ENCODE measurements around the gene ATP2C2.

DNA sequence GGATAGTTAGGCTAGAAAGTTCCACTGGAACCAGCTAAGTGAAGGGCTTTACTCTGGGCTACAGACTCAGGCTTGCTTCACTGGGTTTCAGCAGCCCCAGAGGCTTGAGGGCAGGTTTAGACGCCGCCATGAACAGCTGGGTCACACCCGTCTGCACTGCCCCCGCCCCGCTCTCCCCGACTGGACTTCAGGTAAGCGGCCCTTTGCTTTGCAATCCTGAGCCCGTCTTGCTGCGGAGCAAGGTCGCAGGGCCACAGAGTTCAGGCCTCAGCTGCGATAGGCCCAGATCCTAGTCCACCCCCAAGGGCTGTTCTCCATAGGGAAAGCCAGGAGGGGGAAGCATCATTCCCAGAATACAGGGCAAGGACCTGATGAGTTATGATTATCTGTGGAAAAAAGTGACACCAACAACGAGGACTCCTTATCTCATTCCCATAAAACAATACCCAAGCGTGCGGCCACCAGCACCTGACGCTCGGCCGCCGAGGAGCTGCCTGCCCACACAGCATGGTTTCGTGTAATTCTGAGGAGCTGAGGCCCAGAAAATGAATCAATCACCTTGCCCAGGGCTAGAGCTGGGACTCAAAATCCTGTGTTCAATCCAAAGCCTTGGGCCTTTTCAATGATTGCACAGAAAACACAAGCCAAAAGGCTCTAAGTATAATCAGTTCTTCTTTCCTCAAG, 115.7 kb downstream of the ATP2C2 start:
- TF ChIP-seq, protein P1, sequence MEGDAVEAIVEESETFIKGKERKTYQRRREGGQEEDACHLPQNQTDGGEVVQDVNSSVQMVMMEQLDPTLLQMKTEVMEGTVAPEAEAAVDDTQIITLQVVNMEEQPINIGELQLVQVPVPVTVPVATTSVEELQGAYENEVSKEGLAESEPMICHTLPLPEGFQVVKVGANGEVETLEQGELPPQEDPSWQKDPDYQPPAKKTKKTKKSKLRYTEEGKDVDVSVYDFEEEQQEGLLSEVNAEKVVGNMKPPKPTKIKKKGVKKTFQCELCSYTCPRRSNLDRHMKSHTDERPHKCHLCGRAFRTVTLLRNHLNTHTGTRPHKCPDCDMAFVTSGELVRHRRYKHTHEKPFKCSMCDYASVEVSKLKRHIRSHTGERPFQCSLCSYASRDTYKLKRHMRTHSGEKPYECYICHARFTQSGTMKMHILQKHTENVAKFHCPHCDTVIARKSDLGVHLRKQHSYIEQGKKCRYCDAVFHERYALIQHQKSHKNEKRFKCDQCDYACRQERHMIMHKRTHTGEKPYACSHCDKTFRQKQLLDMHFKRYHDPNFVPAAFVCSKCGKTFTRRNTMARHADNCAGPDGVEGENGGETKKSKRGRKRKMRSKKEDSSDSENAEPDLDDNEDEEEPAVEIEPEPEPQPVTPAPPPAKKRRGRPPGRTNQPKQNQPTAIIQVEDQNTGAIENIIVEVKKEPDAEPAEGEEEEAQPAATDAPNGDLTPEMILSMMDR (IDR thresholded peaks at IDR 0.05): no peak
- TF ChIP-seq EZH2 (IDR thresholded peaks at IDR 0.05): no peak

Data from neural progenitor cell (in vitro differentiated cells).